HepG2 (cell line): Measurements from ENCODE around the gene BMPR2. TPM values are rescaled to one million over a fixed set of nuclear protein-coding genes. Genes with fewer than 3 reads are reported as not detected.

Source experiments
- ARNT2 ChIP-seq: sonication (generic); formaldehyde crosslinking; IDR thresholded peaks from 2 replicates; pipeline ENCODE4 v1.8.0; 2022; ENCODE audit warnings: mild to moderate bottlenecking, low read depth, missing genetic modification reagents, moderate library complexity
- ATF2 ChIP-seq: sonication (generic); formaldehyde crosslinking; IDR thresholded peaks from 2 replicates; pipeline ENCODE4 v1.4.0; 2020; ENCODE audit warnings: missing genetic modification reagents
- ATRX ChIP-seq: sonication (generic); formaldehyde crosslinking; IDR thresholded peaks from 2 replicates; pipeline ENCODE4 v1.4.0; 2020; ENCODE audit warnings: missing genetic modification reagents, borderline replicate concordance
- DNMT3B ChIP-seq: conservative IDR thresholded peaks from 2 replicates; pipeline ENCODE4 v1.6.1; 2016; ENCODE audit warnings: missing biosample characterization, control low read depth
- HNRNPUL1 ChIP-seq: fragments of 200-400 bp; formaldehyde crosslinking; IDR thresholded peaks from 2 replicates; pipeline ENCODE4 v1.6.1; 2017; ENCODE audit warnings: low read depth, mild to moderate bottlenecking, low read length, moderate library complexity
- HOXA3 ChIP-seq: sonication (generic); formaldehyde crosslinking; IDR thresholded peaks from 2 replicates; pipeline ENCODE4 v1.5.0; 2020; ENCODE audit warnings: missing genetic modification reagents
- HOXA7 ChIP-seq: sonication (generic); formaldehyde crosslinking; IDR thresholded peaks from 2 replicates; pipeline ENCODE4 v1.8.1; 2022; ENCODE audit warnings: mild to moderate bottlenecking, missing genetic modification reagents, moderate library complexity
- PCBP1 ChIP-seq: fragments of 200-400 bp; formaldehyde crosslinking; IDR thresholded peaks from 2 replicates; pipeline ENCODE4 v1.6.1; 2017; ENCODE audit warnings: mild to moderate bottlenecking, low read depth, low read length, borderline replicate concordance
- PHF21A ChIP-seq: sonication (generic); formaldehyde crosslinking; IDR thresholded peaks from 2 replicates; pipeline ENCODE4 v1.5.0; 2020; ENCODE audit warnings: mild to moderate bottlenecking, missing genetic modification reagents
- PITX1 ChIP-seq: sonication (generic); formaldehyde crosslinking; IDR thresholded peaks from 2 replicates; pipeline ENCODE4 v1.5.1; 2020; ENCODE audit warnings: mild to moderate bottlenecking, missing genetic modification reagents
- POGZ ChIP-seq: sonication (generic); formaldehyde crosslinking; IDR thresholded peaks from 2 replicates; pipeline ENCODE4 v1.4.0; 2020; ENCODE audit warnings: mild to moderate bottlenecking, missing genetic modification reagents
- POLR2A ChIP-seq, 2 experiments: IDR thresholded peaks; 2 replicates each; pipeline ENCODE4 v1.6.1; 2011; ENCODE audit warnings: low read depth in 2 of 2, low read length in 2 of 2, mild to moderate bottlenecking in 1 of 2, moderate library complexity in 1 of 2; ENCODE audit not compliant: insufficient read depth in 1 of 2
- PRDM15 ChIP-seq: sonication (generic); formaldehyde crosslinking; IDR thresholded peaks from 2 replicates; pipeline ENCODE4 v1.4.0; 2020; ENCODE audit warnings: missing genetic modification reagents
- SMARCC2 ChIP-seq: fragments of 450-650 bp; IDR thresholded peaks from 2 replicates; pipeline ENCODE4 v1.6.1; 2017; ENCODE audit warnings: antibody characterized with exemption, mild to moderate bottlenecking
- SOX13 ChIP-seq, 3 experiments: fragments of 450-650 bp in 1 of 3; sonication (generic) in 1 of 3; formaldehyde crosslinking in 1 of 3; IDR thresholded peaks in 2 of 3; conservative IDR thresholded peaks in 1 of 3; 2 replicates each; pipeline versions ENCODE4 v1.5.0 to v1.6.1; 2016 to 2020; ENCODE audit warnings: antibody characterized with exemption in 1 of 3, mild to moderate bottlenecking in 1 of 3, missing compliant biosample characterization in 1 of 3, missing genetic modification reagents in 1 of 3, moderate library complexity in 1 of 3
- TBL1XR1 ChIP-seq: fragments of 150-350 bp; IDR thresholded peaks from 2 replicates; pipeline ENCODE4 v1.6.1; 2014; ENCODE audit warnings: borderline replicate concordance, low read length; ENCODE audit not compliant: partially characterized antibody
- TOPORS ChIP-seq: sonication (generic); formaldehyde crosslinking; IDR thresholded peaks from 2 replicates; pipeline ENCODE4 v1.8.0; 2023; ENCODE audit warnings: mild to moderate bottlenecking, missing genetic modification reagents
- ZMYM4 ChIP-seq: sonication (generic); formaldehyde crosslinking; IDR thresholded peaks from 2 replicates; pipeline ENCODE4 v1.8.1; 2023; ENCODE audit warnings: mild to moderate bottlenecking, missing genetic modification reagents
- ZNF235 ChIP-seq: sonication (generic); formaldehyde crosslinking; IDR thresholded peaks from 2 replicates; pipeline ENCODE4 v1.8.1; 2023; ENCODE audit warnings: mild to moderate bottlenecking, missing genetic modification reagents, borderline replicate concordance
- ZNF430 ChIP-seq: sonication (generic); formaldehyde crosslinking; IDR thresholded peaks from 2 replicates; pipeline ENCODE4 v1.9.0; 2021; ENCODE audit warnings: mild to moderate bottlenecking, missing genetic modification reagents
- ZNF572 ChIP-seq: sonication (generic); formaldehyde crosslinking; IDR thresholded peaks from 2 replicates; pipeline ENCODE4 v1.5.1; 2020; ENCODE audit warnings: mild to moderate bottlenecking, missing genetic modification reagents
- ZNF737 ChIP-seq: sonication (generic); formaldehyde crosslinking; IDR thresholded peaks from 2 replicates; pipeline ENCODE4 v1.5.0; 2020; ENCODE audit warnings: missing genetic modification reagents, mild to moderate bottlenecking, borderline replicate concordance
- ZNF740 ChIP-seq: sonication (generic); formaldehyde crosslinking; IDR thresholded peaks from 2 replicates; pipeline ENCODE4 v1.4.0; 2020; ENCODE audit warnings: missing genetic modification reagents
- ZNF883 ChIP-seq: sonication (generic); formaldehyde crosslinking; IDR thresholded peaks from 2 replicates; pipeline ENCODE4 v1.5.1; 2020; ENCODE audit warnings: mild to moderate bottlenecking, missing genetic modification reagents; ENCODE audit errors: not compliant biosample characterization
- ZSCAN9 ChIP-seq: IDR thresholded peaks from 2 replicates; pipeline ENCODE4 v1.6.1; 2016; ENCODE audit warnings: borderline replicate concordance
- polyA plus RNA-seq, 8 experiments: library from polyadenylated mRNA; depleted of rRNA in 3 of 8; stranded (reverse) in 7 of 8; unstranded in 1 of 8; fragments of >200 nt; fragmentation: Illumina TruSeq in 4 of 8; extraction: Trizol in 4 of 8; gene quantifications; 2 replicates each; pipeline versions ENCODE4 v1.2.1 to v1.2.3, GENCODE V29; 2011 to 2016; ENCODE audit warnings: low read depth in 4 of 8, missing spikeins in 1 of 8, mixed read lengths in 1 of 8; ENCODE audit not compliant: insufficient read depth in 1 of 8
- total RNA-seq, 5 experiments: library from RNA; depleted of rRNA; stranded (reverse); fragments of >200 nt; fragmentation: Illumina TruSeq; extraction: Trizol; gene quantifications; 2 replicates each; pipeline ENCODE4 v1.2.3, GENCODE V29; 2016; ENCODE audit warnings: low read depth in 1 of 5

The BMPR2 gene
- total and polyA plus RNA-seq, 2 of the 13 experiments (the other 11 are each of a cell fraction or from before 2014, with no cell fraction given), result 5.5 to 10.3 TPM

- no peak for TF ChIP-seq HOXA7 (CRISPR knock-in tag)
- TF ChIP-seq ATF2 (CRISPR knock-in tag), result peak; percentile 40; the same call in 1 of the 2 replicates
- no peak for TF ChIP-seq ZNF572
- no peak for TF ChIP-seq ZNF883 (CRISPR knock-in tag)
- no peak for TF ChIP-seq PRDM15 (CRISPR knock-in tag)
- TF ChIP-seq PITX1, result peak; percentile 48; the same call in 1 of the 2 replicates
- TF ChIP-seq TBL1XR1, result peak; percentile 68
- TF ChIP-seq ZSCAN9 (CRISPR knock-in tag), result peak; percentile 54
- no peak for TF ChIP-seq ZNF430 (CRISPR knock-in tag)
- TF ChIP-seq ARNT2 (CRISPR knock-in tag), result no peak
- no peak for TF ChIP-seq DNMT3B (CRISPR knock-in tag)
- no peak for TF ChIP-seq ZNF740 (CRISPR knock-in tag)
- peak; percentile 61; the same call in 1 of the 2 replicates for TF ChIP-seq SOX13 (IDR thresholded peaks at IDR 0.05)
- TF ChIP-seq SOX13 (CRISPR knock-in tag; conservative IDR thresholded peaks at IDR 0.05 in 1 of 2, IDR thresholded peaks at IDR 0.05 in 1 of 2), result peak in 1 of 2 experiments; percentile 93; a peak in 2 of 4 replicates
- TF ChIP-seq SMARCC2, result no peak
- no peak for TF ChIP-seq ATRX
- TF ChIP-seq PCBP1, result no peak
- TF ChIP-seq POLR2A (IDR thresholded peaks at IDR 0.05; ENCODE audit: insufficient read depth in 1 of 2, low read depth in 2 of 2, low read length in 2 of 2), result no peak
- TF ChIP-seq HNRNPUL1, result no peak
- no peak for TF ChIP-seq ZNF737
- peak; percentile 71 for TF ChIP-seq PHF21A
- no peak for TF ChIP-seq TOPORS (CRISPR knock-in tag)
- peak; percentile 68; the same call in 1 of the 2 replicates for TF ChIP-seq ZMYM4 (CRISPR knock-in tag)
- TF ChIP-seq ZNF235, result no peak
- peak; percentile 69 for TF ChIP-seq POGZ (CRISPR knock-in tag)
- peak; percentile 48; the same call in 1 of the 2 replicates for TF ChIP-seq HOXA3 (CRISPR knock-in tag)
These were observed 118.4 kb downstream of the BMPR2 start (continued) for GRCh38 chr2:202494300-202495229.
